CD14-positive monocyte (primary cell): ENCODE measurements around the gene ZNF207. TPM values are rescaled to one million over a fixed set of nuclear protein-coding genes. Genes with fewer than 3 reads are reported as not detected.

ENCODE experiments used
- DNase-seq, 3 donors: peaks; one replicate each; pipeline ENCODE4 v3.0.0-alpha.2; 2011 to 2022
- H2AFZ ChIP-seq: 2 replicates; pipeline ENCODE4 v1.6.0; 2012; ENCODE audit warnings: mild to moderate bottlenecking, low read depth, low read length, inconsistent platforms; ENCODE audit not compliant: insufficient read depth, poor library complexity, severe bottlenecking
- H3K27ac ChIP-seq, 2 donors: 1 replicate in 1 of 2; 2 replicates in 1 of 2; pipeline ENCODE4 v1.5.1; 2012 to 2013; ENCODE audit warnings: low read length in 2 of 2, control low read depth in 1 of 2, inconsistent platforms in 1 of 2, low read depth in 1 of 2, mild to moderate bottlenecking in 1 of 2
- H3K27me3 ChIP-seq, 2 donors: one replicate each; pipeline versions ENCODE4 v1.6.0 to v1.6.1; 2011 to 2013; ENCODE audit warnings: low read length in 2 of 2; ENCODE audit not compliant: control insufficient read depth in 2 of 2, insufficient read depth in 2 of 2
- H3K36me3 ChIP-seq, 2 donors: replicated peaks in 1 of 2; 1 replicate in 1 of 2; 2 replicates in 1 of 2; pipeline versions ENCODE4 v1.5.1 to v1.6.1; 2012 to 2013; ENCODE audit warnings: low read length in 2 of 2, control low read depth in 1 of 2, inconsistent platforms in 1 of 2, mild to moderate bottlenecking in 1 of 2; ENCODE audit not compliant: insufficient read depth in 2 of 2, control insufficient read depth in 1 of 2
- H3K4me1 ChIP-seq, 2 donors: 1 replicate in 1 of 2; 2 replicates in 1 of 2; pipeline versions ENCODE4 v1.5.1 to v1.6.1; 2012 to 2013; ENCODE audit warnings: low read length in 2 of 2, control low read depth in 1 of 2, inconsistent platforms in 1 of 2, mild to moderate bottlenecking in 1 of 2, moderate library complexity in 1 of 2; ENCODE audit not compliant: insufficient read depth in 2 of 2, control insufficient read depth in 1 of 2
- H3K4me2 ChIP-seq: replicated peaks from 2 replicates; pipeline ENCODE3; 2012; ENCODE audit warnings: low read length, moderate library complexity, mild to moderate bottlenecking; ENCODE audit not compliant: poor library complexity, severe bottlenecking; ENCODE audit errors: extremely low read depth
- H3K4me3 ChIP-seq, 3 experiments: fragments of 200-600 bp in 1 of 3; sonication (generic) in 1 of 3; replicated peaks in 1 of 3; 1 replicate in 2 of 3; 2 replicates in 1 of 3; pipeline ENCODE4 v1.5.1; 2011 to 2013; ENCODE audit warnings: low read length in 3 of 3, mild to moderate bottlenecking in 3 of 3, control low read depth in 2 of 3, low read depth in 2 of 3, inconsistent platforms in 1 of 3, moderate library complexity in 1 of 3
- H3K79me2 ChIP-seq: 2 replicates; pipeline ENCODE4 v1.6.0; 2012; ENCODE audit warnings: mild to moderate bottlenecking, control low read depth, inconsistent platforms, low read length, moderate library complexity; ENCODE audit not compliant: insufficient read depth
- H3K9ac ChIP-seq: 2 replicates; pipeline ENCODE4 v1.6.0; 2017; ENCODE audit warnings: low read length, mild to moderate bottlenecking; ENCODE audit not compliant: insufficient read depth, poor library complexity, severe bottlenecking
- H3K9me3 ChIP-seq, 2 donors: replicated peaks in 1 of 2; 1 replicate in 1 of 2; 2 replicates in 1 of 2; pipeline versions ENCODE4 v1.5.1 to v1.6.1; 2012 to 2013; ENCODE audit warnings: low read length in 2 of 2, control low read depth in 1 of 2; ENCODE audit not compliant: control insufficient read depth in 1 of 2, insufficient read depth in 1 of 2
- H4K20me1 ChIP-seq: 2 replicates; pipeline ENCODE4 v1.6.0; 2012; ENCODE audit warnings: mild to moderate bottlenecking, low read length, control low read depth, moderate library complexity; ENCODE audit not compliant: insufficient read depth
- H3K27ac Mint-ChIP-seq, 7 donors: one replicate each; pipeline ENCODE4 v1.8.0; 2020; ENCODE audit warnings: mild to moderate bottlenecking in 7 of 7, mixed read lengths in 7 of 7, moderate library complexity in 6 of 7, inconsistent platforms in 2 of 7
- H3K27me3 Mint-ChIP-seq, 3 donors: one replicate each; pipeline ENCODE4 v1.8.0; 2021 to 2022; ENCODE audit warnings: low read depth in 3 of 3, mild to moderate bottlenecking in 3 of 3, mixed read lengths in 3 of 3, moderate library complexity in 3 of 3, inconsistent platforms in 1 of 3
- H3K36me3 Mint-ChIP-seq, 2 donors: one replicate each; pipeline ENCODE4 v1.8.0; 2020; ENCODE audit warnings: mixed read lengths in 2 of 2, inconsistent platforms in 1 of 2, mild to moderate bottlenecking in 1 of 2
- H3K4me1 Mint-ChIP-seq: one replicate; pipeline ENCODE4 v1.8.0; 2020; ENCODE audit warnings: mild to moderate bottlenecking, mixed read lengths
- H3K4me3 Mint-ChIP-seq, 2 donors: one replicate each; pipeline ENCODE4 v1.8.0; 2020; ENCODE audit warnings: mild to moderate bottlenecking in 2 of 2, mixed read lengths in 2 of 2, moderate library complexity in 1 of 2
- H3K9me3 Mint-ChIP-seq, 7 donors: one replicate each; pipeline ENCODE4 v1.8.0; 2020 to 2022; ENCODE audit warnings: mixed read lengths in 7 of 7, mild to moderate bottlenecking in 6 of 7, moderate library complexity in 6 of 7, inconsistent platforms in 2 of 7
- CTCF ChIP-seq: fragments of 200-600 bp; IDR thresholded peaks from one replicate; pipeline ENCODE4 v1.8.0; 2022; ENCODE audit warnings: antibody characterized with exemption, mild to moderate bottlenecking
- WGBS: methylation state at CpG from one replicate; pipeline ENCODE4 v1.1.5; 2013; ENCODE audit warnings: missing lambda C conversion rate; ENCODE audit not compliant: insufficient coverage; 5-methylcytosine and 5-hydroxymethylcytosine counted together
- intact Hi-C, 2 donors: fragments of 100-400 bp; cut with micrococcal nuclease; formaldehyde crosslinking; loops; one replicate each; pipeline versions ENCODE4 v1.15.0 to v1.15.1; 2023
- polyA plus RNA-seq, 3 donors: library from polyadenylated mRNA; depleted of rRNA in 1 of 3; unstranded in 2 of 3; stranded (reverse) in 1 of 3; fragments of 300-500 nt in 2 of 3; fragments of >200 nt in 1 of 3; fragmentation: Illumina TruSeq in 2 of 3; gene quantifications; 1 replicate in 2 of 3; 2 replicates in 1 of 3; pipeline ENCODE4 v1.2.3, GENCODE V29; 2012 to 2021

ZNF207 gene
- polyA plus RNA-seq, 3 donors, result 129 to 147 (median 138) TPM

DNA sequence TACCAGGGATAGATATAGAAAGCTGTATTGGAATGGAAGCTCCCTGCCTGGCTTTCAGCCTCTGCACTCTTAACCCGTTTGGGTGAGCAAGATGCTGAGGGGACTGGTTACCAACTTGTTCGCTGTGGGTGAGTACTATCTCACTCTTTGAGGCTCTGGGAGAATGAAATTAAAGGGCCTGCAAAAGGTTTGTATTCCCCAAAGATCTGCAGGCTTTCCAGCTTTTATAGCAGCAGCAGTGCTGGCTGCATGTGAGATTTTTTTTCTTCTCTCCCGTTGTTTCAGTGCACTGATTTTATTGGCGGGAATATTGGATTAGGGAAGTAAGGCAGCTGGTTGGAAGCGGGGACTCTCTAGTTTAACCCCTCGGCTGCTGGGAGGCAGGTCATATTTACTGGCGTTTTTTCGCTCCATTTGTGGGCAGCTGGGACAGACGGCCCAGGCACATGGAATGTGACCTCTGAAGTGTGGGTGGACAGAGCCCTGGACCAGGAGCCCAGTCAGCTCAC is 38.9 kb upstream of the ZNF207 start:
- H3K4me3 Mint-ChIP-seq, result no peak overlapping the region
- H2AFZ ChIP-seq, result no peak overlapping the region
- no peaks in the 10 kb centered on the region for H3K4me1 ChIP-seq
- 68% methylated on average over 3 of the region's 9 CpGs for WGBS
- H3K27me3 Mint-ChIP-seq, result peaks cover 4 to 7% (median 6%) of the 10 kb centered on the region in 3 donors
- peaks cover 8% of the 10 kb centered on the region for H3K4me1 Mint-ChIP-seq
- H3K9me3 Mint-ChIP-seq, result no peaks in the 10 kb centered on the region
- no peak for DNase-seq
- no peaks in the 10 kb centered on the region for H3K9me3 ChIP-seq
- H3K27ac Mint-ChIP-seq, result no peak overlapping the region
- H3K27ac ChIP-seq, result no peak overlapping the region
- H3K27me3 ChIP-seq, result peaks cover 0 to 2% of the 10 kb centered on the region in 2 donors
- intact Hi-C loops, result loop anchor here in 1 of 2 donors (10.0 kb wide), 1 partner anchor 166 kb away; the partner anchor contains the start of gene RHOT1
- H4K20me1 ChIP-seq, result no peaks in the 10 kb centered on the region
- H3K9ac ChIP-seq, result no peak overlapping the region
- no peak for TF ChIP-seq CTCF
- no peak overlapping the region for H3K4me2 ChIP-seq
- no peak overlapping the region for H3K4me3 ChIP-seq
- no peaks in the 10 kb centered on the region for H3K36me3 ChIP-seq
- H3K79me2 ChIP-seq, result no peaks in the 10 kb centered on the region
- H3K36me3 Mint-ChIP-seq, result no peaks in the 10 kb centered on the region

- no peaks in the 10 kb centered on the region for H3K9me3 ChIP-seq
- H4K20me1 ChIP-seq, result no peaks in the 10 kb centered on the region
- H3K27me3 Mint-ChIP-seq, result peaks cover 2 to 4% (median 3%) of the 10 kb centered on the region in 3 donors
- H3K4me1 ChIP-seq, result peaks cover 6 to 13% of the 10 kb centered on the region in 2 donors
- H3K4me3 ChIP-seq, result no peak overlapping the region
- H3K36me3 ChIP-seq, result no peaks in the 10 kb centered on the region
- H3K9ac ChIP-seq, result no peak overlapping the region
- H3K9me3 Mint-ChIP-seq, result peaks cover 0 to 3% (median 0%) of the 10 kb centered on the region in 7 donors
- intact Hi-C loops, result loop anchor here in 1 of 2 donors (10.0 kb wide), 1 partner anchor 170 kb away; the partner anchor contains the start of gene RHOT1
- no peaks in the 10 kb centered on the region for H3K36me3 Mint-ChIP-seq
- DNase-seq, result no peak
- H3K27me3 ChIP-seq, result peaks cover 0 to 2% of the 10 kb centered on the region in 2 donors
- 33% methylated on average over 5 of the region's 9 CpGs for WGBS
- H3K27ac ChIP-seq, result no peak overlapping the region
- no peak for TF ChIP-seq CTCF
- H3K4me2 ChIP-seq, result no peak overlapping the region
- peaks cover 14% of the 10 kb centered on the region for H3K4me1 Mint-ChIP-seq
- H3K4me3 Mint-ChIP-seq, result no peak overlapping the region
- no peaks in the 10 kb centered on the region for H3K79me2 ChIP-seq
- no peak overlapping the region for H3K27ac Mint-ChIP-seq
- H2AFZ ChIP-seq, result no peak overlapping the region
Measured at GRCh38 chr17:32314636-32315035, 35.3 kb upstream of the ZNF207 start.
